ENCODE data around the gene ECT2. TPM values are rescaled to one million over a fixed set of nuclear protein-coding genes. Genes with fewer than 3 reads are reported as not detected.

ECT2 gene
- total RNA-seq, 1 experiment from 2014 or later, result 77.4 TPM

GRCh38 chr3:172782235-172782634 is 31.7 kb downstream of the ECT2 start:
- no peak for DNase-seq
- Histone ChIP-seq H3K27me3 (ENCODE audit: low read length) (no peaks in the 10 kb centered on the region), H3K79me2 (ENCODE audit: low read length) (no peaks in the 10 kb centered on the region), H3K4me1 (ENCODE audit: insufficient read depth, low read length) (no peaks in the 10 kb centered on the region), H3K9ac (ENCODE audit: low read length) (no peak overlapping the region), H3K9me2 (replicated peaks; ENCODE audit: low read length) (no peaks in the 10 kb centered on the region), H3K4me3 (ENCODE audit: low read length) (no peak overlapping the region), H2AFZ (ENCODE audit: low read length) (no peak overlapping the region), H3F3A (ENCODE audit: low read length, unreplicated experiment) (no peaks in the 10 kb centered on the region), H3K9me3 (ENCODE audit: low read length) (no peaks in the 10 kb centered on the region), H3K36me3 (ENCODE audit: low read depth, low read length) (peaks cover 76% of the 10 kb centered on the region), H4K20me1 (ENCODE audit: low read length) (0 out of 2 replicates have a peak, but pooled peaks cover 3% of the 10 kb centered on the region), H3K4me2 (ENCODE audit: low read length) (no peak overlapping the region), H3K27ac (ENCODE audit: low read length) (no peak overlapping the region)
- POLR2A ChIA-PET (ENCODE audit: unreplicated experiment), result no interaction called here
- no TSS peak for BruUV-seq (replicated peaks)
- intact Hi-C loops (cut with micrococcal nuclease), result no loop called here
- CTCF ChIA-PET, result no interaction called here
- ATAC-seq, result no peak
- TF ChIP-seq EZH2 (IDR thresholded peaks at IDR 0.05; ENCODE audit: low read length, unreplicated experiment) (no peak), EZH2phosphoT487 (IDR thresholded peaks at IDR 0.05; ENCODE audit: borderline replicate concordance, low read length) (no peak)

GRCh38 chr3:172786036-172786435 is 35.5 kb downstream of the ECT2 start:
- no peak for ATAC-seq
- Histone ChIP-seq H3K9me2 (replicated peaks; ENCODE audit: low read length) (no peaks in the 10 kb centered on the region), H3K27me3 (ENCODE audit: low read length) (no peaks in the 10 kb centered on the region), H4K20me1 (ENCODE audit: low read length) (0 out of 2 replicates have a peak, but pooled peaks cover 3% of the 10 kb centered on the region), H3K9me3 (ENCODE audit: low read length) (no peaks in the 10 kb centered on the region), H3K4me1 (ENCODE audit: insufficient read depth, low read length) (no peaks in the 10 kb centered on the region), H3K4me3 (ENCODE audit: low read length) (no peak overlapping the region), H3F3A (ENCODE audit: low read length, unreplicated experiment) (no peaks in the 10 kb centered on the region), H3K27ac (ENCODE audit: low read length) (no peak overlapping the region), H3K4me2 (ENCODE audit: low read length) (no peak overlapping the region), H3K79me2 (ENCODE audit: low read length) (no peaks in the 10 kb centered on the region), H2AFZ (ENCODE audit: low read length) (no peak overlapping the region), H3K36me3 (ENCODE audit: low read depth, low read length) (peaks cover 82% of the 10 kb centered on the region), H3K9ac (ENCODE audit: low read length) (no peak overlapping the region)
- BruUV-seq (replicated peaks), result no TSS peak
- TF ChIP-seq EZH2phosphoT487 (IDR thresholded peaks at IDR 0.05; ENCODE audit: borderline replicate concordance, low read length) (no peak), EZH2 (IDR thresholded peaks at IDR 0.05; ENCODE audit: low read length, unreplicated experiment) (no peak), CTCF (conservative IDR thresholded peaks at IDR 0.05; ENCODE audit: low read depth, low read length) (no peak)
- intact Hi-C loops (cut with micrococcal nuclease), result no loop called here
- no peak for DNase-seq
- POLR2A ChIA-PET (ENCODE audit: unreplicated experiment), result no interaction called here
- CTCF ChIA-PET, result no interaction called here

- Histone ChIP-seq H3K9me3 (ENCODE audit: low read length) (no peaks in the 10 kb centered on the region), H2AFZ (ENCODE audit: low read length) (no peak overlapping the region), H3K4me2 (ENCODE audit: low read length) (no peak overlapping the region), H3K79me2 (ENCODE audit: low read length) (no peaks in the 10 kb centered on the region), H4K20me1 (ENCODE audit: low read length) (0 out of 2 replicates have a peak, but pooled peaks cover 3% of the 10 kb centered on the region), H3K27me3 (ENCODE audit: low read length) (no peaks in the 10 kb centered on the region), H3K9me2 (replicated peaks; ENCODE audit: low read length) (no peaks in the 10 kb centered on the region), H3K4me3 (ENCODE audit: low read length) (no peak overlapping the region), H3K36me3 (ENCODE audit: low read depth, low read length) (peaks cover 82% of the 10 kb centered on the region), H3K27ac (ENCODE audit: low read length) (no peak overlapping the region), H3K9ac (ENCODE audit: low read length) (no peak overlapping the region), H3K4me1 (ENCODE audit: insufficient read depth, low read length) (no peaks in the 10 kb centered on the region), H3F3A (ENCODE audit: low read length, unreplicated experiment) (no peaks in the 10 kb centered on the region)
- CTCF ChIA-PET, result no interaction called here
- intact Hi-C loops (cut with micrococcal nuclease), result no loop called here
- POLR2A ChIA-PET (ENCODE audit: unreplicated experiment), result no interaction called here
- TF ChIP-seq EZH2phosphoT487 (IDR thresholded peaks at IDR 0.05; ENCODE audit: borderline replicate concordance, low read length), result no peak
- ATAC-seq (no peak), DNase-seq (no peak)
- BruUV-seq (replicated peaks), result no TSS peak
These were observed 36.5 kb downstream of the ECT2 start for GRCh38 chr3:172787019-172787418.

DNA sequence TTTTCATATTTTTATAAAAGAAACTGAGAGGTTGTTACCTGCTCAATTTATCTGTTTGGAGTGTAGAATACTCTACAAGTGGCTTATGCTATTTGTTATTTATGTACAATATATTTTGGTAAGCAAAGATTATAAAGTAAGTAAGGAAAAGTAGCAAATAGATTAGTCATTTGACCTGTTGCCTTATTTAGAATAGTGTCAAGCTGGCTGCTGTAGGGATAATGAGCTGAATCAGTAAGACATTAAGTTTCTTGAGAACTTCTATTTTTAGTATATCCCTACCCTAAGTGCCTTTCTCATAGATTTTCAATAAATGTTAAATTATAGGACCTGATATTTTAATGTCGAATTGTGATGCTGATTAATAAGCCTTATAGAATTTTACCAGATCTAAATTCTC is 37.2 kb downstream of the ECT2 start:
- H3K4me2 ChIP-seq (ENCODE audit: low read length), result no peak overlapping the region
- no peak overlapping the region for H3K27ac ChIP-seq (ENCODE audit: low read length)
- H3K9me3 ChIP-seq (ENCODE audit: low read length), result no peaks in the 10 kb centered on the region
- no peaks in the 10 kb centered on the region for H3F3A ChIP-seq (ENCODE audit: low read length, unreplicated experiment)
- DNase-seq, result no peak
- ChIA-PET POLR2A (ENCODE audit: unreplicated experiment) (no interaction called here), CTCF (no interaction called here)
- H2AFZ ChIP-seq (ENCODE audit: low read length), result no peak overlapping the region
- BruUV-seq (replicated peaks), result no TSS peak
- H3K9ac ChIP-seq (ENCODE audit: low read length), result no peak overlapping the region
- H3K4me3 ChIP-seq (ENCODE audit: low read length), result no peak overlapping the region
- no peaks in the 10 kb centered on the region for H3K4me1 ChIP-seq (ENCODE audit: insufficient read depth, low read length)
- H3K27me3 ChIP-seq (ENCODE audit: low read length), result no peaks in the 10 kb centered on the region
- H3K36me3 ChIP-seq (ENCODE audit: low read depth, low read length), result peaks cover 84% of the 10 kb centered on the region
- H3K79me2 ChIP-seq (ENCODE audit: low read length), result no peaks in the 10 kb centered on the region
- ATAC-seq, result no peak
- 0 out of 2 replicates have a peak, but pooled peaks cover 3% of the 10 kb centered on the region for H4K20me1 ChIP-seq (ENCODE audit: low read length)
- no peak for TF ChIP-seq EZH2 (IDR thresholded peaks at IDR 0.05; ENCODE audit: low read length, unreplicated experiment)
- TF ChIP-seq CTCF (conservative IDR thresholded peaks at IDR 0.05; ENCODE audit: low read depth, low read length), result no peak
- TF ChIP-seq EZH2phosphoT487 (IDR thresholded peaks at IDR 0.05; ENCODE audit: borderline replicate concordance, low read length), result no peak
- H3K9me2 ChIP-seq (replicated peaks; ENCODE audit: low read length), result no peaks in the 10 kb centered on the region
- intact Hi-C loops (cut with micrococcal nuclease), result no loop called here

Measured in PC-3 (cell line).